ELF-1 (cell line): ENCODE data around the gene DUSP6.

Experiments
- DNase-seq: peaks from one replicate; pipeline ENCODE4 v3.0.0-alpha.2; 2016; ENCODE audit warnings: low read depth, low spot score

Gene DUSP6

DNA sequence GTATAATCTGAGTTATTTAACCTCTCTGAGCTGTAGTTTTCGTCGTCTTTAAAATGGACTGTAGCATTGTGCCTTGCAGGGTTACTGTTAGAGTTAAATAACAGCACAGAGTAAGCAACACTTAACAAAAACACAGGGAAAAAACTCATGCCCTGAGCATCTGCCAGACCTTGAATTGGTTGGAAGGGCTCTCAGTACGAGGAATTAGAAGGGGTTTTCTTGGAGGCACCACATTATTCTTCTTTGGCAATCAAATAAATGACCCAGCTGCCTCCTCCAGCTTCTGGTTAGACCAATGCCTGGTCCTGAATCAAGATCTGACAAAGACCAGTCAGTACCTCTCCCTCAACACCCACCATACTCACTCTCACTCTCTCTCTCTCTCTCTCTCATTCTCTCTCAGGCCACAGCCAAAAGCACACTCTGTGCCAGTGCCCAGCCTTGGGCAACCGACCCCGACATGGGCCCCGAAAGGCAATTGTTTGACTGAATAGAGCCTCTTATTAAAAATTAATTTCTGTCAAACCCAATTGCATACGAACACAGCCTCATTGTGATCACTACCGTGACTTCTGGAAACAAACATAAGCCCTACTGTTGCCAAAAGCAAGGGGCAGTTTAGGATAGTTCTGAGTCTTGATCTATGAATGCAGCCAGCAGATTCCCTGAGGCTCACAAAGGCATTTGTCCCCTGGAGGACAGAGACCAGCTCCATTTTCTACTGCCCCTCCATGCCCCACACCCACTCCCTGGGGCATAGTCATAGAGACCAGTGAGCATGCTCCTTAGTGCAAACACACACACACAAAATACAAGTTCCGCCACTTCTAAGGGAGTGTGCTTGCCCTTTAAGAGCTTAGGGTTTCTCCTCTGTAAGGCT is 23.9 kb downstream of the DUSP6 start:
- peak; percentile 62 for DNase-seq

DNA sequence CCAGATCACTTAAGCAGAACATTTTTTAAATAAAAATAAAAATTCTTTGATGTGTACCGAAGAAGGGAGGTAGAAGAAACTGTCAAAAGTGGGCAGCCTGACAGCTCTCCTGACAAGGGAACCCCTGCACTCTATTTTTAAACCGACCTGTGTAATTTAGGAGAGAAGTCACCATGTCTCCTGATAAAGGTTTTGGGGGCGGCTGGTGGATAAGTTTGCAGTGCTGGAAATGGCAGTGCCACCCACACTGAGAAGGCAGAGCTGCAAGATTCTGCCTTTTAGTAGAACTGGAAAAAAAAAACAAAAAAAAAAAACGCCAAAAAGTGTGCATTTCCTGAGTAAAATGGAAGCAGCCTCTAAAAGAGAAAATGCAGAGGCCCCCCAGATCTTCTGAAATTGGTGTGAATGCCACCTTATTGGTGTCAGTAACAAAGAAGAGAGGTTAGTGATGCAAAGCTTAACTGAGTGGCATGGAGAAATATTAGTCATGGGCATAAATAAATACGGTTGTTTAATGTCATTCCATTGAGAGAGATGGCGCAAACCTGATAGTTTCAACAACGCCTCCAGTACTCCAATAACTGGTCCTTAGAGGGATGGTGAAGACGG is 24.7 kb downstream of the DUSP6 start:
- no peak for DNase-seq

DNA sequence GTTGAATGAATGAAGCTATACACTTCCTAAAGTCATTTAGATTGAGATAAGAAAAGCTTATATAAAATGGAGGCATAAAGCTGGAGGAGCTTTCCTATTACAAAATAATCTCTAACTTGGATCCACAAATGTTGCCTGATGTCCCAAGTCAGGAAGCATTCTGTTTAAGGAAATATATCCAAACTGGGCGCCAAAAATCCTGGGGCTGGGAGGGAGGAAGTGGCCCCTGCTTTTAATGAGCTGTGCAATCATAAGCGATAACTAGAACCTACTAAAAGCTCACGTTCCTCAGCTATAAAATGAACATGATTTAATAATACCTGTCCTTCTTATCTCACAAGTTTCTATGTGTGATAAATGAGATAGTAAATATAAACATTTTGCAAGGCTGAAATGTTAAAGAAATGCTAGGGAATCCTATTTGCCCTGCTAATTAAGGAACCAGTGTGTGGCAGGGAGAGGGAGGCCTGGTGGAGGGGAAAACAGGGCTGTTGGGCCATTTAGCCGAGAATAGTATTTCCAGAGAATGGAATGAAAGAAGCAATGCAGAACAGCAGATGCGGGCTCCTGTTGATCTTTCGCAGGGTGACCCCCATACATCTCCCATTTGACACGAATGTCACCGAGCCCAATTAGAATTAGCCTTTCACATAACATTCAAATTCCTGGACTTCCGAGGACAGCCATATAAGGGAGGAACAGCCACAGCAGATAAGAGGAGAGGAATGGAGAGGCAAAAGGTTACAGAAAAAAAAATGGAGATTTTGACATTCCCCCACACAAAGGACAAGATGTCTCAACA is 25.9 kb downstream of the DUSP6 start:
- DNase-seq, result peak; percentile 81

DNA sequence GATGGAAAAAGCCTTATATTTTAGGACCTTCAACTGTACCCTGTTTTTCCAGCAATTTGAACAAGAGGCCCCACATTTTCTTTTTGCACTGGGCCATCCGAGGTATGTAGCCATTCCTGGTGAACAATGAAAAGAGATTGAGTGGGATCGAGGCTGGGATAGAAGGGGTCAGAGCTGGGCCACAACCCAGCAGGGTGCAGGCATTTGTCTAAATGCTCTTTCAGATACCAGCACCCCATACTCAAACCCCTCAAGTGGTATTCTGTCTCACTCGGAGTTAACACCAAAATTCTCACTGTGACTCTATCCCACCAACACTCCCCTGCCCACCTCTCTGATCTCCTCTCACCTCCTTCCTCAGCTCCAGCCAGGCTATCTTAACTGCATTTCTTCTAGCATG is 26.8 kb downstream of the DUSP6 start:
- peak; percentile 34 for DNase-seq

DNA sequence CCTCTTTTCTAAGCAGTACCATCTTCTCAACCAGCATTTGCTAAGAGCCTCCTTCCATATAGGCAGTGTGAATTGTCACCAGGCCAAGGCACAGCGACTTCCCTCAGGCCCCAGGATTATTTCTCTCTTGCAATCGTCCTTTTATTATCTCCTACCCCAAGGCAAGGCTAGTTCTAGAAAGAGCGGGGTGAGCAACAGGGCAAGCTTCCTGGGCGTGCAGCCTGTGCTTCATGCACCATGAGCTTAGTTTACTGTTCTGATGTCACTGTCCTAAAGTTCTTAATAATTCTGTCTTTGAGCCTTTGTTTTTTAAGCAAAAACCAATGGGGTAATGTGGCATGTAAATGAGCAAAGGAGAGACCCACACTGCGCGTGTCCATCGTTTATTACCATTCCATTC is 27.9 kb downstream of the DUSP6 start:
- peak; percentile 29 for DNase-seq

DNA sequence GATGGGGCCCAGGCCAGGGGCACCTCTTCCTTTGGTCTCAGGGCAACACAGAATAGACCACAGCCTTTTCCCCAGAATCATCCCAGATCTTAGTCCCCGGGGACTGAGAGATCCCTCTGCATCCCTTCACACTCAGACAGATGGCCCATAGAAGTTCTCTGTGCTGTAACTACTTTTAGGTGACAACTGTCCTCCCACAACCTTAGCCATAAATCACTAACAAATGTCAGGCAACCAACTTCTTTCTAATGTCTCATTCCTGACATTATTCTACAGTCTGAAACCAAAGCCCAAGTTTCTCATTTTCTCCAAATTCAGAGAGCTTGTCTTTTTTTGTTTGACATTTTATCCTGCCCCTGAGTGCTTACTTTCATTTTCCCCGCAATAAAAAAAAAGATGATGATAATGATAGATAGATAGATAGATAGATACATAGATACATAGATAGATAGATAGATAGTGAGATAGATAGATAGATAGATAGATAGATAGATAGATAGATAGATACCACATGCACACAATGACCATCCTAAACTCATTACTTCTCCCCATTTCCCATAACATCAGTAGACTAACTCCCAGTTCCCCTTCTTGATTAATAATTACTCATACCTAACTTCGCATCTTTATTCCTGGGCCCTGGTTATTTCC is 28.6 kb downstream of the DUSP6 start:
- DNase-seq, result no peak

DNA sequence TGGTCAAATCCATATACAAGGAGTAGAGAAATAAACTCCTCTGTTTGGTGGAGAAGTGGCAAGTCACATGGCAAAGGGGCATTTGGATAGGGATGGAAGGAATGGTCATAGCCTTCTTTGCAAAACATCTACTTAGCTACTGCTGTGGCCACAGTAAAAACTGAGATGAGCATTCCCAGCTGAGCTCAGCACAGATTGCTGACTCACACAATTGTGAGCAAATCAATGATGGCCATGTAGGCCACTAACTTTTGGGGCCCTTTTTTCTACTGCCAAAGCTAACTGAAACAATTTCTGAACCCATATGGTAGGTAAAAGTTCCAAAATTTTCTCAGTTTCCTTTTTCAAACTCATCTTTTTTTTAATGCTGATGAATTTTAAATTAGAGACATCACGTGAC is 31.6 kb downstream of the DUSP6 start:
- no peak for DNase-seq

DNA sequence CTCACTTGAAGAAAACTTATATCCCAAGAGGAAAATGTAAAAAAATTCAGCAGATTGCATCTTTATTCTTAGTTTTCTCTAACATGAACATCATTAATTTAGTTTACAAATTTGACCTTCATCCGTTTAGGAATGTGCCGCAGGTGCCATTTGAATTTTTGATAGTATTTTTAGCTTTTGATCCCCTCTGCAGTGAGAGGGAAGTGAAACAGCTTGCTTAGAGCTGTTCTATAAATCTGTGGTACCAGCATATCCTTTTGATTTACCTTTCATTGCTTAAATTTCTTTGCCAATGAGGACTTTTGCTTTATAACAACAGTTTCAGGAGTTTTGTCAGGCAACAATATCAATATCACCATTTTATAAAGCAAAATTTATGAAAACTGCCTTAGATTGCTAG is 32.7 kb downstream of the DUSP6 start:
- no peak for DNase-seq

DNA sequence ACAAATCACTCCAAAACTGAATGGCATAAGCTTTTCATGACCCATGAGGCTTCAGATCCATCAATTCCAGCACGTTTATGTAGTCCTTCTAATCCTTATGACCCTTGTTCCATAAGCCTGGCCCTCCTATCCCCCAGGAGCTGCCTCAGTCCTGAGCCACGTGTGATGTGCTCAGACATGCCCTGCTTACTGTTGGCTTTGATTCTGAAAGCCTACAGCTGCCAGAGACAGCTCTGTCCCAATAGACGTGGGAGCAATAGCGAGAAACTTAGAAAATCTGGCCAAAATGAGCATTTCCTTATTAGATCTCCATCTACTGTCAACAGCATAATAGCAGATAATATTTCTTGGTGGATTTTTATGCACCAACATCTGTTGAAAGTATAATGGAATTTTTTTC is 33.2 kb downstream of the DUSP6 start:
- DNase-seq, result peak; percentile 36

DNA sequence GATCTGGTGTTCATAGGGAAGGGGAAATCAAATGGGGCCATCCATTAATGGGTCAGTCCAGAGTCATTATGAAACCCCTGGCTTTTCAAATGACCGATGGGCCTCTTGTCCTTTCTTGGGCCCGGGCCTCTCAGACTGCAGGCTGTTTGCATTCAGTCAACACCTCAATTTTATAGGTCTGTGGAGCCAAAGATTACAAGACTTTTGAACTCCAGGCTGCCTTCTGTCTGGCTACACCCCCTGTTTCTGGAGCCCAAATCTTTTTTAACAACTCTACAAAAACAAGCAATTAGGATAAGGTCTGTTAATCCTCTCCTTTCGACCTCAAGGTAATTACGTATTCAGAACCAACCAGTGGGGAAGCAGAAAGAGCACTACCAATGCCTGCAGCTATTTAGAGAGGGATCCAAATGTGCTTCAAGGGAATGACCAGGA is 35.6 kb downstream of the DUSP6 start:
- DNase-seq, result peak; percentile 83

DNA sequence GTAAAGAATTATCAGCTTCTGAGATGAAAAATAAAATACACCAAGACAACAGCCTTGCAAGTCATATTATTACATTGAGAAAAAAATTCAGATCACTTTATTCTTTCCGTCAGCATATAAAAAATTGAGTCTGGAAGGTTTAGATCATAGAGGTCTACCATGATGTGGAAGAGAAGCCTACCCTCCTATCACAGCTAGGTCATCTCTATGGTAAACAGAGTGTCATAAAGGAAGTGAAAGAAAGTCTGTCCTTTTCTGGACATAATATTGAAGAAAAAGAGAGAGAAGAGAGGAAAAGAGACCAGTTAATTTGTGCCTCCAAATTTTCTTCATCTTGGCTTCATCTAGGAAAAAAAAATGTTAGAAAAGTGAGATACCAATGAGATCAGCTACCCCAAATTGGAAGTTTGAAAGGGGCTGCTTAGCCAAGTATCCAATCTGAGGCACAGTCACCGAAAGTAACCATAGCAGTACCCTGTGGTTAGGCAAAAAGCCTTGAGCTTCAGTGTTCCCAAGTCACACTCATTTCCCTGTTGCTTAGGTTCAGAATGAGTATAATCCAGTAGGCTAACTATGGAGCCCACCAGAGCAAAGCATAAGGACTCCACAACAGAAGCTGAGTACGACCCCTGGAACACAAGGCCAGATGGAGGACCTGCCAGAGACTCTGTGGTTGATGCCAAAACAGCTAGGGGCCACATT is 38.1 kb downstream of the DUSP6 start:
- DNase-seq, result no peak

DNA sequence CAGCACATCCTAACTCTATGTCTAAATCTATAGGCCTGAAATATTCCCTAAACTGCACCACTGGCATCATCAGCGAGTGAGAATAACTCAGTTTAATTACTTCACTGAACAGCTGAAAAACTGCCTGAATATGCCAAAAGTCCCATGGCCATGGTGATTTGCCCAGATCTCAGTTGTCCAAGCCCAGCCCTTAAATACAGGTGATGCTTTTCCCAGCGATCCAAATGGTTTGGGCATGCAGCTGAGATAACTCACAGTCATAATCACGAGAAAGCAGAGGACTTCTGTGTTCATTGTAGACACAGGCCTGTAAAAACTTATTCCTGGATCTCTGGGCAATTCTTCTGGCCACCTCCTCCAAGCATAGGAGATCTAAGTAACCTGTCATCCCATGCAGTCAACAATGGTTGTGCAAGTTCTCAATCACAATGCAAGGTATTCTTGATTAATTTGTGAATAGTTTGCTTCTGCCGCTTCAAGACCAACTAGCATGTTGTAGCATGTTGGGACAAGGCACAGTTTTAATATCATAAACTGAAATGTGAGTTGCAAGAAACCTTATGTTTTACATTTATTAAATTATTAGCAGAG is 40.5 kb downstream of the DUSP6 start:
- no peak for DNase-seq

DNA sequence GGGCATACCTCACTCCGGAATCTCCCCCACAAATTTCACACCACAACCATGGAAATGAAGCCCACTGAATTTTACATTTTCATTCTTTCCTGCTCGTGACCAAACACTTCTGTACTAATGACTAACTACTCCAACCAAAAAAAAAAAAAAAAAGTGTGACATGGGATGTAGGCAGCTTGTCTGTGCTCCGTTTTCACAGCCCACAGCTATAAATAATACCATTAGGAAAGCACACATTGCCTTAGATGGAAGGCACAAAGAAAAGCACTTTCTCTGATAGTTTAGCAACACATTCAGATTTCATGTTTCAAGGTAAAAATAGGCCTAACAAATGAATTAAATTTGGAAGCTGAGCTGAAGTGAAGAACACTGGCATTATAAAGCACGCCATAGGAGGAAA is 42.5 kb downstream of the DUSP6 start:
- DNase-seq, result no peak

DNA sequence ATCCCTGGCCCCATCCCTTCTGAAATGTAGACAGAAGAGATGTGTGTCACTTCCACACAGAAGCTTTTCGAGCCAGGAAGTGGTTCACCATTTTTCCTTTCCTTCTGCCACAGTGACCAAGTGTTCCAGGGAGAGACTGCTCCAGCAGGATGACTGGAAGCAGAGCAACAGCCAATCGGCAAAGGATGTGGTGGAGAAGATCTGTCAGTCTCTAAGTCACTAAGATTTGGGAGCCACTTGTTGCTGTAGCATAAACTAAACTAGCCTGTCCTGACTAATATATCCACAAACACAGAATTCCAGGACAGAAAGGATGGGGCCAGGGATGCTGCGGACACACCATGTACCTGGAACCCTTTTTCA is 42.9 kb downstream of the DUSP6 start:
- DNase-seq, result no peak

DNA sequence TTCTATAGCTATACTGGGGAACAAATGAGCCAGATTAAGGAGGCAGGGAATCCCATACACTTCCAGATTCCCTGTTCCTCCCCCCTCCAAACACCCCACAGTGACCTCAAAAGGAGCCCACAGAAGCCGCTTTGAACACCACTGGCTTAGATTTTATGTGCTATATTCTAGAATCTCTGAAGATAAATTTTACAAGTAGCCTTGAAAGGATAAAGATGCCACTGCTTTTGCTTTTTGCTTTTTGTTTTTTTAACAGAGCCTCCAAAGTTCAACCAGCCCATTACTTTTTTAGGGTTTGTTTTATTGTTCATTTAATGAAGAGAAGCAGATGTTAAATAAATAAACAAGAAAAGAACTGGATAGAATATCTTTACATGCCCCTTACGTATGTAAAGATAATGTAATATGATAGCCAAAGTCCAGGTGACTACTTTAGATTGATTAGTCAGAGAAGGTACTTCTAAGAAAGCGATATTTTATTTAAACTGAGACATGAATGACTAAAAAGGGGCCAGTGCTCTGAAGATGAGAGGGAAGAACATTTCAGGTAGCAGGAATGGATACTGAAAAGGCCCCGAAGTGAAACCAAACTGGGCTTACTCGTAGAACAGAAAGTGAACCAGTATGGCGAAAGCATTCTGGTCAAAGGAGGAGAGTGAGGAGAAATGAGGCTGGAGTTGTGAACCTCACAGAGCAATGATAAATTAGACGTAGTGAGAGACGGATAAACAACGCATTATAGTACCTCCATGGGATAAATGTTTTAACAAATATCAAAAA is 44.6 kb downstream of the DUSP6 start:
- DNase-seq, result no peak

DNA sequence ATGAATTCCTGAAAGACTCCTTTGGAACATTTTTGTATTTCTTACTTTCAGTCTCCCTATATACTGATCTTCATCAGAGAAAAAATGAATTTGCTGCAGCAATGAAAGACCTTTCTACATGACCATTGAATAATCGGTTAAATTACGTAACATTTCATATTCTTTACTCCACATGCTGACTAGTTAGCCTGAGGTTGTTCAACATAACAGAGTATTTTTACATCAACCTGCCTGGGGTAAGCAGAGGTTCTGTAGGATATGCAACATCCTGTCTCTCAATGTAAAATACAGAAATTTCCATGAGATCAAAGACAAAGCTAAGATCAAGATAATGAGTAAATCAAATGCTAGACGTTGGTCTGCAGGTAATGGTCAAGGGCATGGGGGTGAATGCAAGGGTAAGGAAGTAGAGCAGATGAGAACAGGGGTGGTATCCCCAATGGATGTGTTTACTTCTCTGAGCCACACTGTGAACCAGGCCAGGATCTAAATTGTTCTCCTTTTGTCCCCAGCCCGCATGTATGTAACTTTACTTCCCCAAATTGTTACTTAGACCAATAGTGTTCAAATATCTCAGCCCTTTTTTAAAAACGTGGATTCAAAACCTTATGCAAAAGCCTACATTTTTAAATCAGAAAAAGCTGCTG is 45.4 kb downstream of the DUSP6 start:
- DNase-seq, result no peak

DNA sequence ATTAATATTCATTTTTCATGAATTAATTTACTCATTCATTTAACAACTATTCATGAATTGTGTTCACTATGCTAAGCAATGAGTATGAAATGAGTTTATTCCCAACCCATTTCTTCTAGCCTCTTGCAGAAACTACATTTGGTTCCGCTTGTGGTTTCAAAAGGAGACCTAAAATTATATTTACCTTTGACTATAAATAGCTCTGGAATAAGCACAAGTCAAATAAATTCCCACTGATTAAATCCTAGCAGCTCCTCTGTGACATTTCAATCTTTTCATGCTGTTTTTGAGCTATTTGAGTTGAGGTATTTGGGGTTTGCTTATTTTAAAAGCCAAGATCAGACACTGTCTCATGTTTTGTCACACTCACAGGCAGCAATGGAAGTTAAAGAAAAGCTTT is 46.9 kb downstream of the DUSP6 start:
- no peak for DNase-seq

DNA sequence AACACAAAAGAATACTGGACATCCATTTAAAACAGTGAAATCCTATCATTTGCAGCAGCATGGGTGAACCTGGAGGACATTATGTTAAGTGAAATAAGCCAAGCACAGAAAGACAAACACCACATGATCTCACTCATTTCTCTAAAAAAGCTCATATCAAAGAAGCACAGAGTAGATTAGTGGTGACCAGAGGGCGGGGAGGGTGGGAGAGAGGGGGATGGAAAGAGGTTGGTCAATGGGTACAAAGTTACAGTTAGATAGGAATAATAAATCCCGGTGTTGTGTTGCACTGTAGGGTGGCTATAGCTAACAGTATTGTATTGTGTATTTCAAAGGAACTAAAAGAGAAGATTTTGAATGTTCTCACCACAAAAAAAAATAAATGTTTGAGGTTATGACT is 52.4 kb downstream of the DUSP6 start:
- DNase-seq, result no peak

DNA sequence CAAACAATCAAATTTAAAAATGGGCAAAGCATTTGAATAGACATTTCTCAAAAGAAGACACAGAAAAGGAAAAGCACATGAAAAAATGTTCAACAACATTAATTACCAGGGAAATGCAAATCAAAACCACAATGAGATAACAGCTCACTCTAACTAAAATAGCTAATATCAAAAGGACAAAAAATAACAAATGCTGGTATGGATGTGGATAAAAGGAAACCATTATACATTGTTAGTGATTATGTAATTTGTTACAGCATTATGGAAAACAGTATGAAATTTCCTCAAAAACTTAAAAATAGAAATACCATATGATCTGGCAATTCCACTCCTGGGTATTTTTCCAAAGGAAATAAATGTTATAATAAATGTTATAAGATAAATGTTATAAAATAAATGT is 52.9 kb downstream of the DUSP6 start:
- DNase-seq, result no peak
